Body of pancreas (tissue), 4 donors: ENCODE measurements around the gene PRIMA1. TPM values are rescaled to one million over a fixed set of nuclear protein-coding genes. Genes with fewer than 3 reads are reported as not detected.

Experiments used
- ATAC-seq: fragments of 150-250 bp; one replicate; pipeline ENCODE4 v1.9.1; 2016
- DNase-seq, 4 donors: peaks; one replicate each; pipeline ENCODE4 v3.0.0-alpha.2; 2019
- H3K27ac ChIP-seq, 4 donors: fragments of 200-600 bp; sonication (generic); 1 replicate in 3 of 4; 2 replicates in 1 of 4; pipeline versions ENCODE4 v1.5.1 to v1.6.1; 2016 to 2019; ENCODE audit warnings: mild to moderate bottlenecking in 1 of 4, mixed read lengths in 1 of 4, moderate library complexity in 1 of 4
- H3K27me3 ChIP-seq, 2 donors: fragments of 200-600 bp; sonication (generic); one replicate each; pipeline ENCODE4 v1.6.0; 2016; ENCODE audit warnings: mild to moderate bottlenecking in 1 of 2
- H3K36me3 ChIP-seq, 2 donors: fragments of 200-600 bp; sonication (generic); replicated peaks in 1 of 2; 2 replicates each; pipeline ENCODE4 v1.5.1; 2016; ENCODE audit warnings: low read depth in 2 of 2; ENCODE audit not compliant: insufficient read depth in 1 of 2
- H3K4me1 ChIP-seq: fragments of 200-600 bp; sonication (generic); one replicate; pipeline ENCODE4 v1.6.0; 2016
- H3K4me3 ChIP-seq, 2 donors: fragments of 200-600 bp; sonication (generic); 1 replicate in 1 of 2; 2 replicates in 1 of 2; pipeline ENCODE4 v1.5.1; 2016 to 2019
- H3K9me3 ChIP-seq, 3 donors: fragments of 200-600 bp; sonication (generic); 1 replicate in 2 of 3; 2 replicates in 1 of 3; pipeline ENCODE4 v1.5.1; 2016
- POLR2A ChIP-seq, 3 donors: fragments of 450-650 bp; IDR thresholded peaks; one replicate each; pipeline ENCODE4 v1.6.1; 2016; ENCODE audit warnings: antibody characterized with exemption in 3 of 3, mild to moderate bottlenecking in 2 of 3
- WGBS, 2 donors: methylation state at CpG; one replicate each; pipeline ENCODE4 v1.1.5; 2017; 5-methylcytosine and 5-hydroxymethylcytosine counted together
- intact Hi-C: fragments of 100-400 bp; cut with DNase I; formaldehyde crosslinking; loops from one replicate; pipeline ENCODE4 v1.15.1; 2023
- total RNA-seq, 2 donors: library from RNA; depleted of rRNA; stranded (reverse); fragments of >200 nt; gene quantifications; one replicate each; pipeline ENCODE4 v1.1.0, GENCODE V29; 2016
- TF ChIP-seq, protein P1 (sequence below), 7 experiments: fragments of 450-650 bp in 4 of 7; fragments of 200-600 bp in 3 of 7; sonication (generic) in 3 of 7; IDR thresholded peaks; one replicate each; pipeline ENCODE4 v1.5.1; 2016 to 2019; ENCODE audit warnings: antibody characterized with exemption in 7 of 7

Gene PRIMA1
- total RNA-seq, 2 donors from 2014 or later, result 0.26 to 0.33 TPM

GRCh38 chr14:93772263-93772662 is 16.0 kb downstream of the PRIMA1 start:
- intact Hi-C loops, result no loop called here
- TF ChIP-seq POLR2A (IDR thresholded peaks at IDR 0.05), result no peak
- H3K4me3 ChIP-seq, result no peak overlapping the region
- no peaks in the 10 kb centered on the region for H3K36me3 ChIP-seq
- no peak overlapping the region for H3K27ac ChIP-seq
- DNase-seq, result no peak
- 74 to 84% methylated on average over 4 to 5 of the region's 5 CpGs for WGBS, 2 donors
- ATAC-seq, result no peak
- H3K4me1 ChIP-seq, result no peaks in the 10 kb centered on the region
- no peaks in the 10 kb centered on the region for H3K9me3 ChIP-seq
- H3K27me3 ChIP-seq, result no peaks in the 10 kb centered on the region

DNA sequence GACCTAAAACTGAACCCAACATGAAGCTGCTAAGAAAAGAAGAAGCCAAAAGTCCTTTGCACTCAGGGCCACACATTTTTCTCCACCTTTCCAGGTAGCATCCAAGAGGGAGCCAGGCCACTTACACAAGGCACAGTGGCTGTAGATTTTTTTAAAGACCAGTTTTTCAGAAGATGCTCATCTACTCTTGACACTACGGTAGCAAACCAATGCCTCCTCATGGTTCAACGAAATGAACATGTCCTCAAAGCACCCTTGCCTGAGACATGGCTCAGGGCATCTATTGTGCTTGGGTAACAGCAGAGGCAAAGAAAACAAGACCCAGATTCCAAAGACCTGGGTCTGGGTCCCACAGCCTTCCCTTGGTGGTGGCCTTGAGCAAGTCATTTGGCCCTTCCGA is 22.3 kb downstream of the PRIMA1 start:
- Histone ChIP-seq H3K4me1 (no peaks in the 10 kb centered on the region), H3K4me3 (no peak overlapping the region), H3K9me3 (no peaks in the 10 kb centered on the region), H3K36me3 (no peaks in the 10 kb centered on the region), H3K27ac (no peak overlapping the region), H3K27me3 (no peaks in the 10 kb centered on the region)
- DNase-seq, result no peak
- intact Hi-C loops, result no loop called here
- 31 to 49% methylated on average over 3 of the region's 3 CpGs for WGBS, 2 donors
- no peak for ATAC-seq
- TF ChIP-seq, protein P1, sequence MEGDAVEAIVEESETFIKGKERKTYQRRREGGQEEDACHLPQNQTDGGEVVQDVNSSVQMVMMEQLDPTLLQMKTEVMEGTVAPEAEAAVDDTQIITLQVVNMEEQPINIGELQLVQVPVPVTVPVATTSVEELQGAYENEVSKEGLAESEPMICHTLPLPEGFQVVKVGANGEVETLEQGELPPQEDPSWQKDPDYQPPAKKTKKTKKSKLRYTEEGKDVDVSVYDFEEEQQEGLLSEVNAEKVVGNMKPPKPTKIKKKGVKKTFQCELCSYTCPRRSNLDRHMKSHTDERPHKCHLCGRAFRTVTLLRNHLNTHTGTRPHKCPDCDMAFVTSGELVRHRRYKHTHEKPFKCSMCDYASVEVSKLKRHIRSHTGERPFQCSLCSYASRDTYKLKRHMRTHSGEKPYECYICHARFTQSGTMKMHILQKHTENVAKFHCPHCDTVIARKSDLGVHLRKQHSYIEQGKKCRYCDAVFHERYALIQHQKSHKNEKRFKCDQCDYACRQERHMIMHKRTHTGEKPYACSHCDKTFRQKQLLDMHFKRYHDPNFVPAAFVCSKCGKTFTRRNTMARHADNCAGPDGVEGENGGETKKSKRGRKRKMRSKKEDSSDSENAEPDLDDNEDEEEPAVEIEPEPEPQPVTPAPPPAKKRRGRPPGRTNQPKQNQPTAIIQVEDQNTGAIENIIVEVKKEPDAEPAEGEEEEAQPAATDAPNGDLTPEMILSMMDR (IDR thresholded peaks at IDR 0.05), result no peak
- no peak for TF ChIP-seq POLR2A (IDR thresholded peaks at IDR 0.05)

DNA sequence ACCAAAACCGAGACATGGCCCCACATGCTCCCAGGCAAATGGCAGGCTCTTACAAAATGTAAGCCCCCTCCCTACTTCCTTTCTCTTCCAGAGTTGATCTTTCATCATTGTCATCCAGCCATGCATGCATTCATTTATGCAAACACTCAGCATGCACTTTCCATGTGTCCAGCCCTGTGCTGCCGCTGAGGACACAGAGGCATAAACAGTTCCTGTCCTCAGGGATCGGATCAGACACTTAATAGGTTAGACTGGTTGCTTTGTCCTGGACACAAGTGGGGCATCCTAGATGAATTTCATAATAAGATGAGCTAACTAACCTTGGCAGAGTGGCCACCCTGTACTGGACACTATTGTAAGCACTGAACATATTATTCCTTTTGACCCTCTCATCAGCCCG is 23.1 kb downstream of the PRIMA1 start:
- H3K9me3 ChIP-seq, result no peaks in the 10 kb centered on the region
- DNase-seq, result no peak
- intact Hi-C loops, result no loop called here
- ATAC-seq, result peak; percentile 41
- TF ChIP-seq, protein P1 (IDR thresholded peaks at IDR 0.05), result no peak
- no peak for TF ChIP-seq POLR2A (IDR thresholded peaks at IDR 0.05)
- no peaks in the 10 kb centered on the region for H3K36me3 ChIP-seq
- H3K27me3 ChIP-seq, result no peaks in the 10 kb centered on the region
- no peaks in the 10 kb centered on the region for H3K4me1 ChIP-seq
- H3K4me3 ChIP-seq, result no peak overlapping the region
- 61 to 67% methylated on average over 4 of the region's 4 CpGs for WGBS, 2 donors
- H3K27ac ChIP-seq, result no peak overlapping the region

- intact Hi-C loops, result no loop called here
Observed at GRCh38 chr14:93764211-93764659, 24.1 kb downstream of the PRIMA1 start.

DNA sequence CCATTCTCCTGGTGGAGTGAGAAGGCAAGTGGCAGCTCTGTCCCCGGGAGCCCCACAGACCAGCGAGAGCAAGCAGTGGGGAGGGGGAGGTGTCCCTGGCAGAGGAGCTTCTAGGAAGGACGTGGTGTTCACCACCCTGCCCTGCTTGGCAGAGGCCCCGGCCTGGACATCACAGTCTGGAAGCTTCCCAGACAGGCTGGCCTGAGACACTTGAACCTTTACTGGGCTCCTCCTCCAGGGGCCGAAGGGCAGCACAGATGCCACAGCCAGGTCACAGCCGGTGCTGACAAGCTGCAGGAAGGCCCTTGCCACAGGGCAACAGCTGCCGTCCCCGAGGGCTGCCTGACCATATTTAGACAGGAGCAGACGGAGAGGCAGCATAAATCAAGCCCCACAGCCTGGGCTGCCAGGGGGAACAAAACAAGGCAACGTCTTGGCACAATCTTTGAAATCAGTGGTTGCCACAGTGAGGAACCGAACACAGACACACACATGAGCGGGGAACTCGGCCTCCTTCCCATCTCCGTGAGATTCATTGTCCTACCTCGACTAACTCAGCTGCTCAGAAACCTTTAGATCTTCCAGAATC is 28.5 kb downstream of the PRIMA1 start:
- Histone ChIP-seq H3K4me3 (no peak overlapping the region), H3K36me3 (no peaks in the 10 kb centered on the region), H3K9me3 (no peaks in the 10 kb centered on the region), H3K27ac (no peak overlapping the region), H3K4me1 (no peaks in the 10 kb centered on the region), H3K27me3 (no peaks in the 10 kb centered on the region)
- intact Hi-C loops, result no loop called here
- ATAC-seq (no peak), DNase-seq (peak in 1 of 4 donors; percentile 19)
- TF ChIP-seq, protein P1 (IDR thresholded peaks at IDR 0.05), result no peak
- TF ChIP-seq POLR2A (IDR thresholded peaks at IDR 0.05), result no peak
- 19 to 37% methylated on average over 14 to 15 of the region's 15 CpGs for WGBS, 2 donors

More at GRCh38 chr14:93764211-93764659, 24.1 kb downstream of the PRIMA1 start:
- Histone ChIP-seq H3K36me3 (no peaks in the 10 kb centered on the region), H3K27me3 (no peaks in the 10 kb centered on the region), H3K9me3 (no peaks in the 10 kb centered on the region), H3K27ac (no peak overlapping the region), H3K4me1 (no peaks in the 10 kb centered on the region), H3K4me3 (no peak overlapping the region)
- DNase-seq, result peak in 2 of 4 donors; percentile 7 to 20
- WGBS, 2 donors, result 23 to 34% methylated on average over 7 to 8 of the region's 8 CpGs
- peak; percentile 45 for ATAC-seq
- TF ChIP-seq, protein P1 (IDR thresholded peaks at IDR 0.05), result no peak
- TF ChIP-seq POLR2A (IDR thresholded peaks at IDR 0.05), result no peak
